Dermis blood vessel endothelial cell (primary cell): ENCODE results near the gene GLB1L3. TPM values are rescaled to one million over a fixed set of nuclear protein-coding genes. Genes with fewer than 3 reads are reported as not detected.

Source experiments
- DNase-seq: peaks from one replicate; pipeline ENCODE4 v3.0.0; 2010
- total RNA-seq: library from RNA; depleted of rRNA; stranded (reverse); fragments of >200 nt; gene quantifications from 2 replicates; pipeline ENCODE4 v1.2.3, GENCODE V29; 2014

The GLB1L3 gene
- total RNA-seq, 1 donor from 2014 or later: not detected

- no peak for DNase-seq
Observed at GRCh38 chr11:134345237-134345550, 69.0 kb downstream of the GLB1L3 start.

GRCh38 chr11:134346101-134346975 lies 70.2 kb downstream of the GLB1L3 start:
- DNase-seq: no peak

- DNase-seq: no peak
Observed at GRCh38 chr11:134346976-134347350, 70.8 kb downstream of the GLB1L3 start.

DNA sequence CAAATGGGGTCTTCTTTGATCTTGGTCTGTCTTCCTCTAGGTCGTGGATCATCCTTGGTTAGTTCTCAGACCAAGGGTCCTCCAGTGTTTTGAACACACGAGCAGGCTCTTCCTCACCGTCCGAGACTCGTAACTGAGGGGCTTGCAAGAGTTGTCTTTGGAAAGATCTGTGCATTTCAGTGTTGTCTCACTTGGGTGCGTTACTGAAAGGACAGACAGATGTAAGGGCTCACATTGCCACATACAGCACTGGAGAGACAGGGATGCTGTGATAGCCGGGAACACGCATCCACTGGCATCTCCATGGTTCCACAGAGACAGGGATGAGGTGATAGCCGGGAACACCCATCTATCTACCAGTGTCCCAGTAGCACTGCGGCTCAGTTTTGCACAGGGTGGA lies 71.3 kb downstream of the GLB1L3 start:
- DNase-seq: no peak

- DNase-seq: no peak
Observed at GRCh38 chr11:134349109-134349801, 73.1 kb downstream of the GLB1L3 start.

DNA sequence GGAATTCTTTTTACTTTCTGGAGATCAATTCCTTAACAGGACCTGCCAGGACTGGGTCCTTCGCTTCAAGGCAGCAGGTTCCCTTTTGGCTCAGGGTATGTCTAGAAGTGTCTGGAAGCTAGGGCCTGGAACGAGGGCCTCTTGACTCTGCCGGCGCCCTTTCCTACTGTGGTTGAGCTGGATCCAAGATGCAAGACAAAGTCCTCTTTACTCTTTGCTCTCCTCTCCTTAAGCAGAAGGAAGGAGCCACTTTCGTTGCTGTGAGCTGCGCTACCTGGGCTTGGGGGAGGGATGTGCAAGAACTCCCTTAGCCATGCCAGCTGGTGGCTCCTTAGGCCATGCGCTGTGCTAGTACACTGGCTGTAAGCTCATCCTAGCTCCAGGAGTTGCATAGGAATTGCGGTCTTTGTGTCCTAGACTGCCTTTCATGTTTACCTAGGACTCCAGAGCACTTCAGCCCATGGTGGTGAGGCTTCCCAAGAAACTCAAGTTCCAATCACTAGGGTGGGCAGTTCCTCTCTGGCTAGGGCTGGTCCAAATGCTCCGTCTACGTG lies 73.7 kb downstream of the GLB1L3 start:
- no peak for DNase-seq

DNA sequence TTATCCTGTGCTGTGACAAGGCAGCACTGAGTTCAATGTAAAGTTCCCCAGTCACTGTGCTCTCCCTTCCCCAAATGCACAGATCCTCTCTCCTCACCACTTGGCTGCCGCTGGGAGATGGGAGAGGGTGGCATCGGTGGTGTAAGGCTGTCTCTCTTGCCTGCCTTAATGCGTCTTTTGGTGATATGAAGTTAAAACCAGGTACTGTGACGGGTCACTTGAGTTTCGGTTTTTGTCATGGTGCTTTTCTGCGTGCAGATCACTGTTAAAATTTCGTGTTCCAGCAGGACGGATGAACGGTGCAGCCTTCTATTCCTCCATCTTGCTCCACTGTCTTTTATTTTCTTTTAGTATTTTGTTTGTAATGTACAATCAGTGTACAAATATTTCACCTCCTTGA lies 74.2 kb downstream of the GLB1L3 start:
- DNase-seq: no peak

DNA sequence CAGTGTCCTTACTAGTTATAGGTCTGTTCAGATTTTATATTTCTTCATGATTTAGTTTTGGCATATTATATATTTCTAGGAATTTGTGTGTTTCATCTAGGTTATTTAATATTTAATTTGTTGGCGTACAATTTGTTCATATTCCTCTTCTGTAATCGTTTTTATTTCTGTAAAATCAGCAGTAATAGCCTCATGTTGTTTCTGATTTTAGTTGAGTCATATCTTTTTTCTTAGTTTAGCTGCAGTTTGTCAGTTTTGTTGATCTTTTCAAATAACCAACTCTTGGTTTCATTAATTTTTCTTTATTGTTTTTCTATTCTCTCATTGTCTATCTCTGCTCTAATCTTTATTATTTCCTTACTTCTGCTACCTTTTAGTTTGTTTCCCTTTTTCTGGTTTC lies 75.9 kb downstream of the GLB1L3 start:
- no peak for DNase-seq

- DNase-seq: no peak
Observed at GRCh38 chr11:134355136-134355535, 79.0 kb downstream of the GLB1L3 start.

DNA sequence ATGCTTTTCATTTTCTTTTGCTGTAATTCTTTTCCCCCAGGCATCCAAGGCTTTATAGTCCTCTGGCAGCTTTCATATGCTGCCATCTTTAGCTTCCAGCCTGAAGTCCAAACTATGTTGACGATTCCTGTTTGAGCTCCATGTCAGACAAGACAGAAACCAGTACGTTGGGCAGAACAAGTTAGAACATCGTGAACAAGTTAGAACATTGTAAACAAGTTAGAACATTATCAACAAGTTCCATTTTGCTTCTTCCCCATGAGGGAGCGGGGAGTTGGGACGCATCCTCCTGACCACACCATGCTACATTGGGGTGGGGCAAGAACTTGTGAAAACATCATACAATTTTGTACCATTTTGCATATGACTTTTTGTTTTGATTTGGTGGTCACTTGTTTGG lies 79.5 kb downstream of the GLB1L3 start:
- DNase-seq: no peak

GRCh38 chr11:134356656-134357544 lies 80.7 kb downstream of the GLB1L3 start:
- no peak for DNase-seq

DNA sequence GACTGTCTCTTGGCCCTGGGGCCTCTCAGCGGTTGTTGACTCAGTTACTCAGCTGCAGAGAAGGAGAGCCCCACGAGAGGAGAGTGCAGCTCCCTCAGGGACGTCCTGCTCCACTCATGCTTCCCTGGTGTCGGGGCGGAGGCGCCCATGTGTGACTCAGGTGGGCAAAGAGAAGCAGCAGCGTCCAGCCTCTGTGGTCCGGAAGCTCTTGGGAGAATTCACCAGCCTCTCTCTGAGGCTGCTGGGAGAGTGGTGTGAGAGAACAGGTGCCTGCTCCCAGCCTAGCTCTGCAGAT lies 81.3 kb downstream of the GLB1L3 start:
- no peak for DNase-seq

DNA sequence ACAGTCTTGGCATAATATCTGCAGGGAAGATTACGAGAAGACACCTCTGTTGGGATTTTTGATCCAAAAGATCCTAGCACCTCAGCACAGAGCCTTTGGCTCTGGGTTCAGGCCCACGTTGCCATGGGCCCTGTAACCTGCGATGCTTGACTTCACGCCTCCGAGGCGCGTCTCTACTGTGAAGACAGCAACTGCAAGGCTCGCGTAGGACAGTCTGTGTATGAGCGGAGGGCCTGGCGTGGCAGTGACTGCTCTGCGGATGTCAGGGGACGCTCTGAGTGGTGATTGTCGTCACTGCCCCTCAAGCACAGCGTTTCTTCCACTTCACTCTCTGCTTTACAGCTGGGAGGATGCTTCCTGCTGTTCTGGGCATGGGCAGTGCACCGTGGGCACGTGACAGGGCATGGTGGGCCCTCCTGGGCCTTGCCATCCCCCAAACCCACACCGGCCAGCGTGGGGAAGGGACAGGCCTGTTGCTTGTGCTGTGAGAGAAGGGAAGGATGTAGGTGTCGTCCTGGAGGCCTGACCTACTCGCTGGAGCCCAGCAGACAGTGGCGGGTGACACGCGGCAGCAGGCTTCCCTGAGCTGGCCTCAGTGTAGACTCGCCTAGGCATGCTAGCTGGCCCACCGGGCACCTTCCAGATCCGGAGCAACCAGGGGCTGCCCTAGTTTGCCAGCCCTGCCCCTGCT lies 82.1 kb downstream of the GLB1L3 start:
- DNase-seq: no peak

- DNase-seq: no peak
Observed at GRCh38 chr11:134358856-134359490, 82.8 kb downstream of the GLB1L3 start.

DNA sequence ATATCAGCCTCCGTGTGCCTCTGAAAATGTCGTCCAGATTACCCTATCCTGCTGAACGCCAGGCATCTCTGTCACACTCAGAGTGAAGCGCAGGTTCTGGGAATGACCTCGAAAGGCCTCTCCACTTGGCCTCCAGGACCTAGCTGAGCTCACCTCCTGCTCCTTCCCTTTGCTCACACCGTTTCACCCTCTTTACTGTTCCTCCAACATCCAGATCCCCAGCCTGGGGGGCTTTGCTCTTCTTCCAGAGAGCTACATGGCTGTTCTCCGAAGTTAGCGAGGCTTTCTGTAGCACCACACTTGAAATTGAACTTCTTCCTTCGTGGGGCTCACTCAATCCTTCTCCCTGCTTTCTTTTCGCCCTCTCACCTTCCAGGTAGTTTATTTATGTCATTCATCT lies 83.5 kb downstream of the GLB1L3 start:
- DNase-seq: no peak

GRCh38 chr11:134360050-134360835 lies 84.1 kb downstream of the GLB1L3 start:
- DNase-seq: peak; percentile 86

DNA sequence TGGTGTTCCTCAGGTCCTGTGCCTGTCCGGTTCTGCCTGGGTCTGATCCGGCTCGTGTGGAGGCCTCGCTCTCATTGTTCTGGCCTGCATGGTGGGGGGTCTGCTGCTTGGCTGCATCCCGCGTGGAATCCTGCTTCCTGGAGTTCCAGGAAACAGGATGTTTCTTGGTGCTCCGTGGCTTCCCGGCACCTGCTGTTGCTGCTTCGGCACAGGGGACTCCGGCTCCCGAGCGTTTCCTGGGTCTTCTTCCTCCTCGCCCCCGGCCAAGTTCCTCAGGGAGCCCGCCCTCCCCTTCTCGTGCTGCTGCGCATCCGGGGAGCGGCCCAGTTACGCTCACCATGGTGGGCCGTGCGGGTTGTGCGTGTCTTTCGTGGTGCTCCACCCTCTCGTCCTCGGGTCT lies 85.5 kb downstream of the GLB1L3 start:
- DNase-seq: no peak

GRCh38 chr11:134362192-134362901 lies 86.2 kb downstream of the GLB1L3 start:
- DNase-seq: no peak

DNA sequence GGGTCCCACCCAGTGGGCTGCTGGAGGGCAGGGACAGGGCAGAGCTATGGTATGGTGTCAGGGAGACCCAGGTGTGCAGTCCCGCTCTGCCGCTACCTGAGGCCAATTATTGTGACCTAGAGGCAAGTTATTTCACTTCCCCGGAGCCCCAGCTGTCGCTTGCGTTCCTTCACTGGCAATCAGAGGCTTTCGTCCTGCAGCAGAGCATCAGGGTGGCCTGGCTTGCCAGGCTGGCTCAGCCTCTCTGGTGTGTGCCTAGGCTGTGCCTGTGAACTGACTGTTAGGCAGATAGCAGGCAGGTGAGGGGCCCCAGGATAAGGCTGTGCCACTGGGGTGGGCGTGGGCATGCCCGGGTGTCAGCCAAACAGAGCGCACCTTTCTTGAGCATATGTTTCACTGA lies 87.0 kb downstream of the GLB1L3 start:
- no peak for DNase-seq

- DNase-seq: no peak
Observed at GRCh38 chr11:134363592-134363991, 87.4 kb downstream of the GLB1L3 start.

GRCh38 chr11:134364261-134364660 lies 88.1 kb downstream of the GLB1L3 start:
- no peak for DNase-seq
